GM18502 (cell line): Measurements from ENCODE around the gene TACR1.

Experiments used
- ATAC-seq: cut with Tn5 transposase; IDR thresholded peaks from one replicate; pipeline ENCODE4 v1.9.1; 2021; ENCODE audit warnings: mild to moderate bottlenecking; ENCODE audit not compliant: unreplicated experiment, poor library complexity

The TACR1 gene

DNA sequence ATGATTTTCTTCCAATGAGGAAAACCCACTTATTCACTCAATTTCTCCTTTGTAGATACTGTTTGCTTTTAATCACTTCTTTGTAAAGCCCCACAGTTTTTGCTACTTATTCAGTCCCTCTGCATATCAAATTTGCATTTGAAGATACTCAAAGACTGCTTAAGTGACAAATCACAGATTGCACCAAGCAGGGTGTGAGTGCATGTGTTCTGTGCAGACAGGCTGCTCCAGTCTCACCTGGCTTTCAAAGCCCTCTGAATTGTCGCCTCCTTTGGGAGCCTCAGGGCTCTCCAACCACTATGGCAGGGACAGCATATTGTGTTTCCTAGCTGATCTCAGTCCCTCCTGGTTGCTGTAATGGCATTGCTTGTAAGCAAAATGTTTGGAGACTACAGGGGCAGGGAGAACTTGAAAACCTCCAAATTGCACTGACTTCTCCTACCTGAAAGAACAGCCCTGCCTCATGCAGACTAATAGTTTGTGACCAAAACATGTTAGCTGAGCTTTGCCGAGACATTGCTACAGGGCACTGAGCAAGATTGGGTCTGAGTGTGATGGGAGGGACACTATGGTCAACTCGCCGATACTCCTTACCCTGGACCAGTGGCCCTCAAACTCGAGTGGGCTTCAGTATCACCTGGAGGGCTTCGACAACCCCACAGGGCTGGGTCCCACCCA, 144.0 kb downstream of the TACR1 start:
- ATAC-seq: no peak

DNA sequence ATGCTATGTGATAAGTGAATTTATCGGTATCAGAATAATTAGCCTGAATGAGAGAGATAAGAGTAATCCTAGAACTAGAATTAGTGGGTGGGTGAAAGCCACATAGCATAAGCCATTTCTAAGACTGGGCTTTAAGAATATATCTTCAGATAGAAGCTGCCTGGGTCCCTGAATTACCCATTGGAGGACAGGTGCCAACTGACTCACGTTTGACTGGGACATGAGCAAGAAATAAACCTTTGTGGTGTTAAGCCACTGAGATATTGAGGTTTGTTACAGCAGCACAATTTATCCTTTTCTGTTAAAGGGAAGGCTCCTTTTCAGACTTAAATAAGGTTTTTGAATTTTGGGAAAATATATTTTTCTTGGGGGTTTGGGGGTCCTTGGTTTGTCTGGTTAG, 145.0 kb downstream of the TACR1 start:
- ATAC-seq: no peak

- ATAC-seq: peak; percentile 62
Observed at GRCh38 chr2:75053484-75054112, 145.7 kb downstream of the TACR1 start.

DNA sequence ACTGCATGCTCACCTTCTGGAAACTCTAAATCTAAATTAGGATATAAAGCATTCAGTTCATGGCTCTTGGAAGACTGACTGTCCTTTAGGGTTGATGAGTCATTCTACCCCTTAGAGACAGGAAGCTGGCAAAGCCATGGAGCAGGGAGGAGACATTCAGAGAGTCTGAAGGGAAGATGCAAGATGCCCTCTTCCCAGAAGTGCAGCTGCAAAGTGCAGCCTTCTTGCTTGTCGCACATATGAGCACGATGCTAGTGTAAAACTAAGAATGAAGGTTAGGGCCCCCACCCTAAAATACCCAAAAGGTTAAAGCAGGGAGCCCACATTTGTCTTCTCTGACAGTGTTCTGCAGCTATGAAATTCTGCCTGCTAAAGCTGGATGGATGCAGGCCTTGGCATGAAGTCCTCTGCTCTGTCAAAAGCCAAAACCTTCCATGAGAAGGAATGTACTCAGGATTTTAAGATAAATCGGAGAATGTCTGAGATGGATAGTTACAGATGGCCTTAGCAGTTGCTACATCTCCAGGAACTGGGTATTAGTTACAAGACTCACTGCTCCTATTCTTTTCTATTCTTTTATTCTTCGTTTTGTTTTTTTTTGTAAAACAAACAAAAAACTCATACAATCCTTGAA, 151.2 kb downstream of the TACR1 start:
- ATAC-seq: no peak

GRCh38 chr2:75047189-75047991, 151.9 kb downstream of the TACR1 start:
- ATAC-seq: no peak

DNA sequence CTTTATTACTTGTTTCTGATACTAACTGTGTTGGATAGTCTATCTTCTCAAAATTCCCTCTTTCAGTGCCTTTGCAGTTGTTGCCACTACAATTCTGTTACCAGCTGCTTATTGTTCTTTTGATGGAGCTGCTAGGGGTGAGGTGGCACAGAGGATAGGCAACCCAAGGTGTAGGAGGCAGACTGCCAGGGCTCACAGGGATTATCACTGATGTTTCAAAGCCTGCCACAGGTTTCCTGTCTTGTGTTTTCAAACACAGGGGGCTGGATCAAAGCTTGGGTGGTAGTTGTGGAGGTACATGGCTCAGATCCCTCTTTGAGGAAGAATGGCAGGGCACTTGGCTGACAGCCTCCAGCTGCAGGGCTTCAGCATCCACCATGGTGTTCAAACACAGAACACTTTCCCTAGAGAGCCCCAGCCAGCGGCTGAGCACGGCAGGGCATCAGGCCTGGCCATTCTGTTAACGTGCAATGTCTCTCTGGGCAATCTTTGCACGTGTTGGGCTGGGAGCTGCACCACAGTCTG, 153.7 kb downstream of the TACR1 start:
- no peak for ATAC-seq

DNA sequence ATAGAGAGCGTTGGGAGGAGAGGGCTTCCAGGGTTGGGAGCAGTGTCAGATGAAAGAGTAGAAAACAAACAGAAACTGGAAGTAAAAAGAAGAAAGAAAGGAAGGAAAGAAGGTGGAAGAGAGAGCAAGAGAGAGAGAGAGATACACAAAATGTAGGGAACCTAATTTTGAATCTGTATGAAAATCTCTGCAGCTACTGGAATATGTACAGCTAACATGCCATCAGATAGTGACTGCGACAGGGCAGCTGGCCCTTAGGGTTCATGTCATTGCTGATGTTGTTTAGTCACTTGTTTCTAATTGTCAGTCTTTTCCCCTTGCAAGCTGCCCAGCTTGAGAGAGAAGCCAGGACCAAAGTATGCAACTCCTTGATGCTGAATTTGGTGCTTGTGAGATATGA, 155.0 kb downstream of the TACR1 start:
- ATAC-seq: no peak

DNA sequence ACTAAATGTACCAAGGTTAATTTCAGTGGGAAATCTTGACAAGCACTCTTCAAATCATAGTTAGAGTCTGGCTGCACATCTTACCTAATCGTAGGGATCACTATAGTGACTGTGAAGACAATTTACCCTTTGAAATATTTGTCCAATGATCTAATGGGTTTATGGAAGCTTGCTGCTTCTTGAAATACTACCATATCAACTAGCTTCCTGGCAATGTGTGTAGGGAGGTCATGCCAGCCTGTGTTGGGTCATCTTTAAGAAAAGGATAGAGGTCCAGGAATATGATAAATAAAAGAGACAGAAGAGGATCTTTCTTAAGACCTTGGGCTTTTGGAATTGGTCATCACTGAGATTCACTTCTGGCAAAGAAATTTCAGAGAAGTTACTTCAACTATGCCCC, 156.5 kb downstream of the TACR1 start:
- no peak for ATAC-seq

DNA sequence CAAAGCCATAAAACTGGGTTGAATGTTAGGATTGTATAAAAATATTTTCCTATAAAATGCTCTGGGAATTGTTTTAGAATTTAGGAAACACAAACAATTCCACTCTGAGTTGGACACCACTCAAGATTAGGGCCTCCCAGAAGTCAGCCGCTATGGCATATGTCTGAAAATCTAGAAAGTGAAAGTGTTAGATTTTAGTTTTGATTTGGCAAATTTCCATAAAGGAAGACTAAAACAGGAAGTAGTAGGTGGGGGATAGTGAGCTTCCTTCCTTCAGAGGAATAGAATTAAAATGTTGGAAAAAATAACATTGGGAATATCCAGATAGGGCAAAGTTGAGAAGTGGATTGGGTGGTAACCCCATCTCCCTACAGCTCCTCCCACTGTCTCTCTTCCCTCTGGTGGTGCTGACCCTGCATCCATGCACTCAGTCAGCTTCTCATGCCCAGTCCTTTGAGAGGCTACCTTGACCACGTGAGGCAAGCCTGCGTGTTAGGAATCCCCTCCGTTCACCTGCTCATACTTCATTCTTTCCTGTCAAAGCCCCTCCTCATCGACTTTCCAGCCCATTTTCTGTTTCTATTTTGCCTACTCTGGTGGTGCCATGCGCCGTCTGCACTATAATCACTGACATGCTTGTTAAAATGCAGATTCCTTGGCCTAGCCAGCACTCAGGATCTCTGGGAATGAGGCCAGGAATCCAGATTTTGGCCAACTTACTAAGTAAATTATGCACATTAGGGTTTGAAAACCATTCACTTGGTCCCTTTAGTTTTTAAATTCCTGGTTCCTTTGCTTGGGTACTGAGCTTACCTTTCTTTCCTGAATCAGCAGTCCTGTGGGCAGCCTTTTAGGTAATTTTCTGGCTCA, 157.4 kb downstream of the TACR1 start:
- no peak for ATAC-seq

- no peak for ATAC-seq
Observed at GRCh38 chr2:75041226-75041625, 158.1 kb downstream of the TACR1 start.

GRCh38 chr2:75035444-75036353, 163.6 kb downstream of the TACR1 start:
- ATAC-seq: no peak

DNA sequence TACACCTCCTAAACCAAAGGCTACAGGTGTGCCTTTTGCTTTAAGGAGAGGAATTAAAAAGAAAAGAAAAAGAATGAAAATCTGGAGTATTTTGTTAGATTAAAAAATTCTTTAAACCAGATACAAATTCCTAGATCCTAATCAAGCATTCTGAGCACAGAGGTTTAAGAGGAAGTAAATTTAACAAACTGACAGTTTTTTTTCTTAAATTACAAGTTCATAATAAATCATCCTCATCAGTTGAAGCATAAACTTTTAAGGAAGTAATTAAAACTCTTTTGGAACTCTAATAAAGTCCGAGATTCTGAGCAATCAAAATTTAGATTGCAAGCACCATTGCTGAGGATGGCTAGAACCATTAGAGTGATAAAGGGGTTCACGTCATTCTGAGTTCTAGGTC, 165.8 kb downstream of the TACR1 start:
- no peak for ATAC-seq

GRCh38 chr2:75031906-75032803, 167.2 kb downstream of the TACR1 start:
- no peak for ATAC-seq

- ATAC-seq: no peak
Observed at GRCh38 chr2:75031171-75031570, 168.1 kb downstream of the TACR1 start.

- no peak for ATAC-seq
Observed at GRCh38 chr2:75030218-75031009, 168.9 kb downstream of the TACR1 start.

GRCh38 chr2:75027886-75028285, 171.4 kb downstream of the TACR1 start:
- ATAC-seq: no peak
